ENCODE measurements around the gene CARMIL1. TPM values are rescaled to one million over a fixed set of nuclear protein-coding genes. Genes with fewer than 3 reads are reported as not detected.

Gene CARMIL1
- total and polyA plus RNA-seq, 2 of the 8 experiments (the other 6 are each of a cell fraction or from before 2014, with no cell fraction given), result 20.3 to 40.4 TPM

DNA sequence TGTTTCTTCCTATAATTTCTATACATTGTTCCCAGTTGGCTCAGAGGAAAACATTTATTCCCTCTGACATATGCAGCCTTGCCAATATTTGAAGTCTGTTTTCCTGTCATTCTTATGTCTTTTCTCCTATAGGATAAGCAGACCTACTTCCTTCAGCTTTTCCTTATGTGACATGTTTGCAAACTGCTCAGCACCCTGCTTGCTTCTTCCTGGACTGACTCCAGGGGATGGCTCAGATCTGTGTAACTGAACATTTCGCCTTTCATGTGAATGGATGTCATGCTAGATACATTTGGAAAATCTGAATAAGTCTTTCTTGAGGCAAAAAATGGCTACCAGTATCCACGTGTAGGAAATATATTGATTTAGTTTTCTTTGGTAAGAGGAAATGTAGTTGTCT lies 113.2 kb downstream of the CARMIL1 start:
- Histone ChIP-seq H2BK120ac (replicated peaks; ENCODE audit: low read depth, low read length) (no peak overlapping the region), H4K8ac (ENCODE audit: extremely low read depth, insufficient read depth, low read length) (no peak overlapping the region), H3K9me3 (ENCODE audit: insufficient read depth in 2 of 2, low read depth in 1 of 2, low read length in 1 of 2) (no peaks in the 10 kb centered on the region), H2BK20ac (ENCODE audit: low read length) (no peak overlapping the region), H3K27me3 (replicated peaks in 1 of 4; ENCODE audit: control insufficient read depth in 3 of 4, extremely low read depth in 1 of 4, insufficient read depth in 3 of 4, low read length in 3 of 4) (no peaks in the 10 kb centered on the region), H3K4me1 (replicated peaks in 1 of 4; ENCODE audit: control insufficient read depth in 3 of 4, insufficient read depth in 4 of 4, low read length in 3 of 4) (peaks cover 0 to 15% (median 3%) of the 10 kb centered on the region in 4 experiments; a peak in 5 of 7 replicates), H3K18ac (ENCODE audit: extremely low read depth, low read length) (no peak overlapping the region), H3K4me2 (ENCODE audit: insufficient read depth in 1 of 2, low read depth in 2 of 2, low read length in 2 of 2) (no peak overlapping the region), H3K27ac (ENCODE audit: low read depth, low read length) (no peak overlapping the region), H3K4ac (replicated peaks; ENCODE audit: insufficient read length, low read depth, low read length) (no peak overlapping the region), H3K9ac (replicated peaks in 1 of 4; ENCODE audit: extremely low read depth in 1 of 4, low read depth in 3 of 4, low read length in 3 of 4) (no peak overlapping the region), H3K56ac (replicated peaks; ENCODE audit: insufficient read length, low read depth, low read length) (no peak overlapping the region), H3K36me3 (ENCODE audit: control insufficient read depth in 2 of 4, insufficient read depth in 4 of 4, low read length in 3 of 4) (no peaks in the 10 kb centered on the region), H3K14ac (ENCODE audit: insufficient read length) (no peak overlapping the region), H3K4me3 (ENCODE audit: extremely low read depth in 1 of 4, insufficient read depth in 2 of 4, low read depth in 3 of 4, low read length in 4 of 4) (no peak overlapping the region), H3K79me1 (ENCODE audit: low read depth, low read length) (peaks cover 4% of the 10 kb centered on the region; the same call in 1 of the 2 replicates), H2BK5ac (ENCODE audit: low read depth, low read length) (no peak overlapping the region), H2AFZ (ENCODE audit: low read length) (no peak overlapping the region), H2BK15ac (ENCODE audit: low read length) (no peak overlapping the region), H4K20me1 (replicated peaks in 1 of 2; ENCODE audit: control insufficient read depth in 1 of 2, insufficient read depth in 2 of 2, low read length in 2 of 2) (no peaks in the 10 kb centered on the region), H4K5ac (ENCODE audit: insufficient read length, low read depth, low read length) (no peak overlapping the region), H4K91ac (replicated peaks; ENCODE audit: insufficient read length, low read length) (no peak overlapping the region), H3K23me2 (ENCODE audit: low read depth, low read length) (no peaks in the 10 kb centered on the region), H3K79me2 (ENCODE audit: control insufficient read depth in 1 of 2, insufficient read depth in 2 of 2, low read length in 2 of 2) (peaks cover 0 to 75% of the 10 kb centered on the region in 2 experiments; a peak in 2 of 4 replicates), H2BK12ac (ENCODE audit: low read depth, low read length) (no peak overlapping the region), H3K23ac (ENCODE audit: insufficient read length) (no peak overlapping the region), H2AK5ac (ENCODE audit: low read depth, low read length) (no peak overlapping the region)
- DNase-seq (ENCODE audit: low read depth in 1 of 2, low spot score in 2 of 2) (no peak), FAIRE-seq (no peak)
- ChIA-PET POLR2A (ENCODE audit: partially characterized antibody) (interaction anchor here (0.5 kb wide), 1 partner anchor 13 kb away, joined by 4 read pairs; no protein-coding TSS in a partner anchor), CTCF (ENCODE audit: partially characterized antibody) (no interaction called here)
- 91% methylated on average over 2 of the region's 2 CpGs; no CpG with 5 or more reads in 1 of the 2 experiments for WGBS, 2 experiments (ENCODE audit: extremely low coverage in 1 of 2, insufficient coverage in 1 of 2, insufficient read length in 1 of 2, insufficient replicate concordance in 2 of 2, low coverage in 1 of 2, low lambda C conversion rate in 2 of 2, missing lambda C conversion rate in 1 of 2)
- no peak for TF ChIP-seq SAP30 (IDR thresholded peaks at IDR 0.05; ENCODE audit: insufficient read depth, insufficient replicate concordance, low read length)
- no peak for TF ChIP-seq PHF8 (conservative IDR thresholded peaks at IDR 0.05; ENCODE audit: low read depth, low read length)
- no peak for TF ChIP-seq RAD21 (IDR thresholded peaks at IDR 0.05 in 1 of 2, conservative IDR thresholded peaks at IDR 0.05 in 1 of 2; ENCODE audit: low read depth in 2 of 2, low read length in 2 of 2)
- no peak for TF ChIP-seq TBP (IDR thresholded peaks at IDR 0.05; ENCODE audit: low read depth, low read length)
- TF ChIP-seq RNF2 (IDR thresholded peaks at IDR 0.05; ENCODE audit: borderline replicate concordance, low read depth, low read length, missing control alignments, poor library complexity, severe bottlenecking), result no peak
- no peak for TF ChIP-seq CBX8 (IDR thresholded peaks at IDR 0.05; ENCODE audit: borderline replicate concordance, low read depth, low read length)
- no peak for TF ChIP-seq TAF1 (IDR thresholded peaks at IDR 0.05; ENCODE audit: low read depth, low read length)
- TF ChIP-seq, protein P1, sequence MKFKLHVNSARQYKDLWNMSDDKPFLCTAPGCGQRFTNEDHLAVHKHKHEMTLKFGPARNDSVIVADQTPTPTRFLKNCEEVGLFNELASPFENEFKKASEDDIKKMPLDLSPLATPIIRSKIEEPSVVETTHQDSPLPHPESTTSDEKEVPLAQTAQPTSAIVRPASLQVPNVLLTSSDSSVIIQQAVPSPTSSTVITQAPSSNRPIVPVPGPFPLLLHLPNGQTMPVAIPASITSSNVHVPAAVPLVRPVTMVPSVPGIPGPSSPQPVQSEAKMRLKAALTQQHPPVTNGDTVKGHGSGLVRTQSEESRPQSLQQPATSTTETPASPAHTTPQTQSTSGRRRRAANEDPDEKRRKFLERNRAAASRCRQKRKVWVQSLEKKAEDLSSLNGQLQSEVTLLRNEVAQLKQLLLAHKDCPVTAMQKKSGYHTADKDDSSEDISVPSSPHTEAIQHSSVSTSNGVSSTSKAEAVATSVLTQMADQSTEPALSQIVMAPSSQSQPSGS (IDR thresholded peaks at IDR 0.05; ENCODE audit: low read length), result no peak
- TF ChIP-seq CHD1 (IDR thresholded peaks at IDR 0.05; ENCODE audit: low read depth, low read length), result no peak
- no peak for TF ChIP-seq KDM5A (IDR thresholded peaks at IDR 0.05; ENCODE audit: low read length)
- no peak for TF ChIP-seq BRCA1 (IDR thresholded peaks at IDR 0.05; ENCODE audit: low read depth, low read length)
- no peak for TF ChIP-seq JUND (IDR thresholded peaks at IDR 0.05; ENCODE audit: low read length)

All from H1 (cell line).